RWPE1 (cell line): Measurements from ENCODE around the gene RILP.

ENCODE experiments used
- CTCF ChIA-PET: fragments of 350-600 bp; sonication (Branson Sonifier 250); formaldehyde crosslinking; extraction: SDS; loops from one replicate; lab custom pipeline; 2021; lab: Yijun Ruan, JAX
- POLR2A ChIA-PET: fragments of 400-600 bp; formaldehyde crosslinking; extraction: SDS; loops from one replicate; lab custom pipeline; 2020; ENCODE audit warnings: antibody characterized with exemption; ENCODE audit not compliant: low non-redundant PET; lab: Yijun Ruan, JAX
- DNase-seq: peaks from one replicate; pipeline ENCODE4 v3.0.0; 2012; ENCODE audit warnings: low spot score
- H3K27ac ChIP-seq: fragments of 450-650 bp; 2 replicates; pipeline ENCODE4 v1.5.1; 2017
- TF ChIP-seq, protein P1 (sequence below): fragments of 450-650 bp; conservative IDR thresholded peaks from 2 replicates; pipeline ENCODE4 v1.5.1; 2017; ENCODE audit warnings: low read depth, mild to moderate bottlenecking

The RILP gene

DNA sequence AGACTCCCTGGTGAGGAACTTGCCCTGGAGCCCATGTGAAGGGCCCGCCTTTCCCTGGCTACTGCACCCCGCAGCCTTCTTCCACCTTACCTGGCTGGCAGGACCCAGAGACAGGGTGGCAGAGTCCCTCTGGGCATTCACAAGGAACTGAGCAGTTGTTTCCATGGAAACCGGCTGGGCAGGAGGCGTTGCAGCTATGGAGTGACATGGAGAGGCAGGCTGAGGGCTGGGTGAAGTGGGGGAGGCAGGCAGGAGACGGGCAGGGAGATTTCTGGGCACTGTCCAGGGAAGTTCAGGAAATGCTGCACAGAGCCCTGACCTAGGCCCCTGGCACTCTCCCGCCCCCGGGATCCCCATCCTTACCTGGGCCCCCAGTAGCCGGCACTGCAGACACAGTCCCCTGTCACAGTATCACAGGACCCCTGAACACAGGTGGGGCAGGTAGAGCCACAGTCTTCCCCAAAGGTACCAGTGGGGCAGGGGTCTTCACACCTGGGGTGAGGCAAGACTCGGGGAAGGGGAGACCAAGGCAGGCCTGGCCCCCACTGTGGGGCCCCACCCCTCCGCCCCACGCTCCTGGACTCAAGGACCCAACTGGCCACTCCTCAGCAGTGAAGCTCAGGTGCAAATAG is 10.0 kb downstream of the RILP start:
- TF ChIP-seq, protein P1, sequence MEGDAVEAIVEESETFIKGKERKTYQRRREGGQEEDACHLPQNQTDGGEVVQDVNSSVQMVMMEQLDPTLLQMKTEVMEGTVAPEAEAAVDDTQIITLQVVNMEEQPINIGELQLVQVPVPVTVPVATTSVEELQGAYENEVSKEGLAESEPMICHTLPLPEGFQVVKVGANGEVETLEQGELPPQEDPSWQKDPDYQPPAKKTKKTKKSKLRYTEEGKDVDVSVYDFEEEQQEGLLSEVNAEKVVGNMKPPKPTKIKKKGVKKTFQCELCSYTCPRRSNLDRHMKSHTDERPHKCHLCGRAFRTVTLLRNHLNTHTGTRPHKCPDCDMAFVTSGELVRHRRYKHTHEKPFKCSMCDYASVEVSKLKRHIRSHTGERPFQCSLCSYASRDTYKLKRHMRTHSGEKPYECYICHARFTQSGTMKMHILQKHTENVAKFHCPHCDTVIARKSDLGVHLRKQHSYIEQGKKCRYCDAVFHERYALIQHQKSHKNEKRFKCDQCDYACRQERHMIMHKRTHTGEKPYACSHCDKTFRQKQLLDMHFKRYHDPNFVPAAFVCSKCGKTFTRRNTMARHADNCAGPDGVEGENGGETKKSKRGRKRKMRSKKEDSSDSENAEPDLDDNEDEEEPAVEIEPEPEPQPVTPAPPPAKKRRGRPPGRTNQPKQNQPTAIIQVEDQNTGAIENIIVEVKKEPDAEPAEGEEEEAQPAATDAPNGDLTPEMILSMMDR: no peak
- CTCF ChIA-PET: interaction anchor here (0.6 to 1.8 kb wide), 2 partner anchors 10 to 392 kb away, joined by 3 to 6 read pairs; no protein-coding TSS in a partner anchor
- POLR2A ChIA-PET: interaction anchor here (0.7 kb wide), 2 partner anchors 26 to 103 kb away, joined by 4 to 7 read pairs; no protein-coding TSS in a partner anchor
- no peak overlapping the region for H3K27ac ChIP-seq
- DNase-seq: no peak

DNA sequence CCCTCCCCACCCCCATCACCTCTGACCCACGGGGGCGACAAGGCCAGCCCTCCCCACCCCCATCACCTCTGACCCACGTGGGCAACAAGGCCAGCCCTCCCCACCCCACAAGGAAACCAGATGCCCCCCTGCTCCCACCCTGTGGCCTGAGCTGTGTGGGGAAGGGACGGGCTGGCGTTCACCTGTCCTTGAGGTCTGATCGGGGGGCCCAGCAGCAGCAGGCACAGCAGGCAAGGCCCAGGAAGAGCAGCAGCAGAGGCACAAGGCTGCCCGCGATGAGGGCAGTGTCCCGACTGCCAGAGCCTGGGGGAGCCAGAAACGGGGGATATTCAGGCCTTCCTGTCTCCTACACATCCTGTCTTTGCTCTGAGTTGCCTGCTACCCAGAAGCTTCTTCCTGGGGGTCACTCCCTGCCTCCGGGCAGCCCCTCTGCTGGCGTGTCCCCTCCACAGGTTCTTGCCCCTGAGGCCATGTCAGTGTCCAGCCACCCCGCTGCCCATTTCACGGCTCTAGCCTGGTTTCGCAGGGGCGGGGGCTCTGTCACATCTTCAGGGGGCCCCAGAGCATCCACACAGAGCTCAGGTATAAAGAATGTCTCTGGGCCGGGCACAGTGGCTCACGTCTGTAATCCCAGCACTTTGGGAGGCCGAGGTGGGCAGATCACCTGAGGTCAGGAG is 10.9 kb downstream of the RILP start:
- ChIA-PET POLR2A (interaction anchor here (0.7 kb wide), 1 partner anchor 26 kb away, joined by 7 read pairs; no protein-coding TSS in a partner anchor), CTCF (interaction anchor here (1.6 to 1.8 kb wide), 2 partner anchors 9 to 10 kb away, joined by 6 to 10 read pairs; no protein-coding TSS in a partner anchor)
- TF ChIP-seq, protein P1: no peak
- DNase-seq: no peak
- H3K27ac ChIP-seq: no peak overlapping the region

- no peak overlapping the region for H3K27ac ChIP-seq
- DNase-seq: no peak
- TF ChIP-seq, protein P1: no peak
- CTCF ChIA-PET: interaction anchor here (1.6 to 1.8 kb wide), 2 partner anchors 8 to 11 kb away, joined by 6 to 10 read pairs; no protein-coding TSS in a partner anchor
- POLR2A ChIA-PET: no interaction called here
Measured at GRCh38 chr17:1638171-1638590, 11.5 kb downstream of the RILP start.

DNA sequence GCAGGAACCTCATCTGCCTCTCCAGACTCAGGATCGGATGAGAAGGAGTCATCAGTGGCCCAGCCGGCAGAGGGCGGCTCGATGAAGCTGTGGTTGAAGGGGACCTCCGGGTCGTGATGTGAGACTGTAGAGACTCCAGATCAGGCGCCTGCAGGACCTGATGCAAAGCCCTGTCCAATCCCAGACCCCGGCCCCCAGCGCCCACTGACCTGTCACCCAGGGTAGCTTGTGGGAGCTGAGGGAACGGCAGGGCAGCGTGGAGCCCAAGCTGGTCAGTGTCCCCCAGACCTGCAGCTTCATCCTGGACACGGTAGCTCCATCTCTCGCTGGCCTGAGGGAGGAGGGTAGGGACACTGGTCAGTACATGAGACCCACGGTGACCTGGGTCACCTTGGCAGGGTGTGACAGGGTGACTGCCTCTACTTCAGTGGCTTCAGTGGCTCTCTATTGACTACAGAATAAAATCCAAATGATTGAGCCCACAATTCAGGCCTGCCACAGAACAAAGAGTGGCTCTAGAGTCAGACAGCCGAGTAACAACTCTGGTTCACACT is 12.9 kb downstream of the RILP start:
- TF ChIP-seq, protein P1: no peak
- DNase-seq: no peak
- POLR2A ChIA-PET: interaction anchor here (0.6 kb wide), 1 partner anchor 174 kb away, joined by 3 read pairs; no protein-coding TSS in a partner anchor
- no peak overlapping the region for H3K27ac ChIP-seq
- CTCF ChIA-PET: no interaction called here

DNA sequence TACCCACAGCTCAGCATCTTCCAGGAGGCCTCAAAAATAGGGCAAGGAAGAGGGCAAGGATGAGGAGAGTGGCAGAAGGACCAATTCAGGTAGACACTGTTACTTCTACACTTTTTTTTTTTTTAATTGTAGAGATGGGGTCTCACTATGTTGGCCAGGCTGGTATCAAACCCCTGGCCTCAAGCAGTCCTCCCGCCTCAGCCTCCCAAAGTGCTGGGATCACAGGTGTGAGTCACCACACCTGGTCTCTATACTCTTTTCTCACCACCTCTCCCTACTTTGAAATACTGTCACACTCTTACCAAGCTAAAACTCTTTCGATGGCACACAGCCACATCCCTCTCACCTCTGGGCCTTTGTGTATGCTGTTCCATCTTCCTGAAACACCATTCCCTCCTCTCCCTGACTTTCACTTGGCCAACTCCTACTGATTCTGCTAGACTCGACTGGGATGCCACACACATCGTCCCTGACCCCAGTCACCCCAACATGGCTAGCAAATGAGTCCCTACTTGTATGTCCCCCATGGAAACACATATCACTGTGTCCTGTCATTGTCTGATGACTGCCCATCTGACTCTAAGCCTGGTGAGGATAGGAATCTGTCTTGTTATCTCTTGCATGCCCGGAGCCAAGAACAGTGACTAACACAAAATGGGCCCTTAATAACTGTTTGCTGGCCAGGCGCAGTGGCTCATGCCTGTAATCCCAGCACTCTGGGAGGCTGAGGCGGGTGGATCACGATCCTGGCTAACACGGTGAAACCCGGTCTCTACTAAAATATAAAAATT is 13.8 kb downstream of the RILP start:
- TF ChIP-seq, protein P1: no peak
- no peak for DNase-seq
- ChIA-PET CTCF (interaction anchor here (1.2 kb wide), 1 partner anchor 61 kb away, joined by 4 read pairs; no protein-coding TSS in a partner anchor), POLR2A (no interaction called here)
- no peak overlapping the region for H3K27ac ChIP-seq
